Neural progenitor cell (in vitro differentiated cells): ENCODE results near the gene TSSK2. TPM values are rescaled to one million over a fixed set of nuclear protein-coding genes. Genes with fewer than 3 reads are reported as not detected.

ENCODE experiments used
- DNase-seq: peaks from one replicate; pipeline ENCODE4 v3.0.0-alpha.2; 2016; ENCODE audit warnings: low spot score
- H2AFZ ChIP-seq: fragments of 200-600 bp; sonication (generic); replicated peaks from 2 replicates; pipeline ENCODE4 v1.6.1; 2016; ENCODE audit warnings: antibody characterized with exemption
- H3F3A ChIP-seq: fragments of 200-600 bp; sonication (generic); 2 replicates; pipeline ENCODE4 v1.6.1; 2016; ENCODE audit warnings: antibody characterized with exemption, low read depth
- H3K27ac ChIP-seq: fragments of 200-600 bp; sonication (generic); 2 replicates; pipeline ENCODE4 v1.5.1; 2016; ENCODE audit warnings: mild to moderate bottlenecking
- H3K27me3 ChIP-seq: fragments of 200-600 bp; sonication (generic); 2 replicates; pipeline ENCODE4 v1.6.1; 2016; ENCODE audit warnings: mild to moderate bottlenecking, moderate library complexity
- H3K36me3 ChIP-seq: fragments of 200-600 bp; sonication (generic); 2 replicates; pipeline ENCODE4 v1.5.1; 2016
- H3K4me1 ChIP-seq: fragments of 200-600 bp; sonication (generic); 2 replicates; pipeline ENCODE4 v1.6.1; 2016; ENCODE audit warnings: mixed run types
- H3K4me2 ChIP-seq: fragments of 200-600 bp; sonication (generic); 2 replicates; pipeline ENCODE4 v1.6.1; 2016
- H3K4me3 ChIP-seq: fragments of 200-600 bp; sonication (generic); 2 replicates; pipeline ENCODE4 v1.5.1; 2016
- H3K79me2 ChIP-seq: fragments of 200-600 bp; sonication (generic); 2 replicates; pipeline ENCODE4 v1.6.1; 2016; ENCODE audit warnings: low read depth
- H3K9ac ChIP-seq: fragments of 200-600 bp; sonication (generic); 2 replicates; pipeline ENCODE4 v1.6.1; 2016
- H3K9me3 ChIP-seq: fragments of 200-600 bp; sonication (generic); 2 replicates; pipeline ENCODE4 v1.5.1; 2016; ENCODE audit warnings: low read depth
- H4K20me1 ChIP-seq: fragments of 200-600 bp; sonication (generic); 2 replicates; pipeline ENCODE4 v1.6.1; 2016; ENCODE audit warnings: low read depth
- H3K27ac Mint-ChIP-seq: 3 replicates; pipeline ENCODE4 v1.8.0; 2021; ENCODE audit warnings: mixed read lengths
- H3K27me3 Mint-ChIP-seq: 2 replicates; pipeline ENCODE4 v1.8.0; 2022; ENCODE audit warnings: low read depth, mild to moderate bottlenecking, inconsistent platforms, moderate library complexity, mixed read lengths; ENCODE audit not compliant: insufficient read depth
- H3K36me3 Mint-ChIP-seq: 3 replicates; pipeline ENCODE4 v1.8.0; 2021; ENCODE audit warnings: mixed read lengths
- H3K4me1 Mint-ChIP-seq: 3 replicates; pipeline ENCODE4 v1.8.0; 2021; ENCODE audit warnings: mixed read lengths
- H3K4me3 Mint-ChIP-seq: 3 replicates; pipeline ENCODE4 v1.8.0; 2021; ENCODE audit warnings: mild to moderate bottlenecking, moderate library complexity, mixed read lengths
- H3K9me3 Mint-ChIP-seq: 3 replicates; pipeline ENCODE4 v1.8.0; 2020; ENCODE audit warnings: mixed read lengths
- EZH2 ChIP-seq: fragments of 200-600 bp; sonication (generic); IDR thresholded peaks from 2 replicates; pipeline ENCODE4 v1.6.1; 2017; ENCODE audit warnings: antibody characterized with exemption, mild to moderate bottlenecking, moderate library complexity
- EZH2phosphoT487 ChIP-seq: fragments of 200-600 bp; sonication (generic); IDR thresholded peaks from 2 replicates; pipeline ENCODE4 v1.6.1; 2017; ENCODE audit warnings: antibody characterized with exemption
- total RNA-seq: library from RNA; depleted of rRNA; stranded (reverse); fragments of >200 nt; gene quantifications from 2 replicates; pipeline ENCODE4 v1.2.3, GENCODE V29; 2015; ENCODE audit warnings: low replicate concordance
- TF ChIP-seq, protein P1 (sequence below): fragments of 200-600 bp; sonication (generic); IDR thresholded peaks from 2 replicates; pipeline ENCODE4 v1.5.1; 2017; ENCODE audit warnings: antibody characterized with exemption, mild to moderate bottlenecking

TSSK2 gene
- total RNA-seq, 1 donor from 2014 or later, result not detected

DNA sequence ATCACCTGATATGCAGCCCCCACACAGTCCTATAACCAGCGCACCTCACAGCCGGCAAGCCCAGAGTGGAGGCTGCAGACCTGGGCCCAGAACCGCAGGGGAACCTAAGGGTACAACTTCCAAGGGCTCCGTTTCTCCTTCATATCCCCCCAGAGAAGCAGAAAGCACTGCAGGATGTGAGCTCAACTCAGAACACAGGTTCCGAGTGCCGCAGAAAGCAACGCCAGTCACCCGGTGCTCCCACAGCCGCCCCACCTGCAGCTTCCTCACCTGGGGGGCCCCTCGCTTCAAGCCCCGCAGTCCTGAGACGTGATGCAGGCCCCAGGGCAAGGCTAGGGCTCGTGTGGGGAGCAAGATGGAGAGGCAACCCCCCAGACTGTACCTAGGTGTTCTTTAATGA is 2.5 kb downstream of the TSSK2 start:
- peaks cover 14% of the 10 kb centered on the region for H3K36me3 Mint-ChIP-seq
- TF ChIP-seq, protein P1, sequence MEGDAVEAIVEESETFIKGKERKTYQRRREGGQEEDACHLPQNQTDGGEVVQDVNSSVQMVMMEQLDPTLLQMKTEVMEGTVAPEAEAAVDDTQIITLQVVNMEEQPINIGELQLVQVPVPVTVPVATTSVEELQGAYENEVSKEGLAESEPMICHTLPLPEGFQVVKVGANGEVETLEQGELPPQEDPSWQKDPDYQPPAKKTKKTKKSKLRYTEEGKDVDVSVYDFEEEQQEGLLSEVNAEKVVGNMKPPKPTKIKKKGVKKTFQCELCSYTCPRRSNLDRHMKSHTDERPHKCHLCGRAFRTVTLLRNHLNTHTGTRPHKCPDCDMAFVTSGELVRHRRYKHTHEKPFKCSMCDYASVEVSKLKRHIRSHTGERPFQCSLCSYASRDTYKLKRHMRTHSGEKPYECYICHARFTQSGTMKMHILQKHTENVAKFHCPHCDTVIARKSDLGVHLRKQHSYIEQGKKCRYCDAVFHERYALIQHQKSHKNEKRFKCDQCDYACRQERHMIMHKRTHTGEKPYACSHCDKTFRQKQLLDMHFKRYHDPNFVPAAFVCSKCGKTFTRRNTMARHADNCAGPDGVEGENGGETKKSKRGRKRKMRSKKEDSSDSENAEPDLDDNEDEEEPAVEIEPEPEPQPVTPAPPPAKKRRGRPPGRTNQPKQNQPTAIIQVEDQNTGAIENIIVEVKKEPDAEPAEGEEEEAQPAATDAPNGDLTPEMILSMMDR, result no peak
- TF ChIP-seq EZH2phosphoT487 (no peak), EZH2 (no peak)

DNA sequence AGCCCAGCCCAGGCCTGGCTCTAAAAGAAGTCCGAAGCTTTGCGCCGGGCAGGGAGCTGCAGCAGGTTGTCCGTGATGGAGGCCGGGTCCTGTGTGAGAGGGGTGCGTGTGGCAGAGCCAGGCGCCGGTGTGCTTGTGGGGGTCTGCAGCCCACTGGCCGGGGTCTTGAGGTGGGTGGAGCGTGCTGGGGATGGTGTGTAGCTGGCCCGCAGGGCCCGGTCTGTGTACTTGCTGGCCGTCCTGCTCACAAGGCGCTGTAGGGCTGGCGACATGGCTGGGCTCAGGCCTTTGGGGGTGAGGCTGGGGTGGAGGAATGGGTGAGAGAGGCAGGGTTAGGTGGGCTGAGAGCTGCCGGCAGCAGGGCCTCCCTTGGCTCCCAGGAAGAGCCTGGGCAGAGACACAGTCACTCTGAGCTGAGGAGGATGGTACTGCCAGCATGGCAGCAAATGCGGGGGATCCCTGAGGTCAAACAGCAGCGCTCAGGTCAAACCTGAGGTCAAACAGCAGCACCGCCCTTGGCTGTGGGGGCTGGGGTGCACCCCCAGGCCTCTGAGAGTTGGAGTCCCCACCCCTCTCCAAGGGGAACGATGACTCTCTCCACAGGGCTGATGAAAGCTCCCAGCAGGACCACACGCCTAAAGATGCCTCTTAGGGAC is 3.2 kb downstream of the TSSK2 start:
- Mint-ChIP-seq H3K36me3 (peaks cover 14% of the 10 kb centered on the region), H3K4me1 (no peaks in the 10 kb centered on the region), H3K9me3 (no peaks in the 10 kb centered on the region), H3K27me3 (peaks cover 4% of the 10 kb centered on the region), H3K4me3 (no peak overlapping the region), H3K27ac (no peak overlapping the region)
- H3K79me2 ChIP-seq, result no peaks in the 10 kb centered on the region
- H3K4me2 ChIP-seq, result no peak overlapping the region
- no peaks in the 10 kb centered on the region for H3K27me3 ChIP-seq
- no peaks in the 10 kb centered on the region for H3K9me3 ChIP-seq
- no peaks in the 10 kb centered on the region for H3K36me3 ChIP-seq
- H3K9ac ChIP-seq, result no peak overlapping the region
- H4K20me1 ChIP-seq, result no peaks in the 10 kb centered on the region
- H3K4me3 ChIP-seq, result no peak overlapping the region
- no peak overlapping the region for H3K27ac ChIP-seq
- H3F3A ChIP-seq, result no peaks in the 10 kb centered on the region
- H2AFZ ChIP-seq, result no peak overlapping the region
- no peak for DNase-seq
- TF ChIP-seq EZH2phosphoT487 (no peak), EZH2 (no peak)
- TF ChIP-seq, protein P1, result no peak
- H3K4me1 ChIP-seq, result no peaks in the 10 kb centered on the region

More for the DNA sequence above, 2.5 kb downstream of the TSSK2 start:
- no peak overlapping the region for H3K4me2 ChIP-seq
- Mint-ChIP-seq H3K4me1 (no peaks in the 10 kb centered on the region), H3K4me3 (no peak overlapping the region), H3K27me3 (peaks cover 7% of the 10 kb centered on the region), H3K27ac (no peak overlapping the region), H3K9me3 (no peaks in the 10 kb centered on the region)
- H3K4me3 ChIP-seq, result no peak overlapping the region
- no peaks in the 10 kb centered on the region for H4K20me1 ChIP-seq
- DNase-seq, result no peak
- H2AFZ ChIP-seq, result no peak overlapping the region
- no peaks in the 10 kb centered on the region for H3F3A ChIP-seq
- H3K9ac ChIP-seq, result no peak overlapping the region
- H3K27me3 ChIP-seq, result no peaks in the 10 kb centered on the region
- no peaks in the 10 kb centered on the region for H3K36me3 ChIP-seq
- H3K4me1 ChIP-seq, result no peaks in the 10 kb centered on the region
- no peak overlapping the region for H3K27ac ChIP-seq
- H3K79me2 ChIP-seq, result no peaks in the 10 kb centered on the region
- H3K9me3 ChIP-seq, result no peaks in the 10 kb centered on the region

DNA sequence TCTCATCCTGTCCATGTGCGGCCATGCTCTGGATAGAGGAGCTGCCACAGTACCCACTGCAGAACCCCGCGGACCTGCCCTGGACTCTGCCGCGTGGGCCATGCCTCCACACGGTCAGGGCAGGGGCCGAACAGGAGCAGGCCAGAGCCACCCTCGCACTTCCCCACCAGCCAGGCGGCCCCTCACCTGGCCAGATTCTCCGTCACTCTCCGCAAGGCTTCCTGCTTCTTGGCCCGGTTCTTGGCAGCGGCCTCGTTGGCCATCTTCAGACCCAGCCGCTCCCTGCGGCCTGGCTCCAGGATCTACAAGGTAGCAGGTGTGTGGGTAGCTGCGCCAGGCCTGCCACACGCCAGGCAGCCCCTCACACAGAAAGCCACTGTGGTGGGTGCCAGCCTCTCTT is 3.8 kb downstream of the TSSK2 start:
- no peak overlapping the region for H3K27ac ChIP-seq

More for the DNA sequence above, 3.8 kb downstream of the TSSK2 start:
- no peaks in the 10 kb centered on the region for H3K9me3 ChIP-seq
- Mint-ChIP-seq H3K27ac (no peak overlapping the region), H3K27me3 (peaks cover 4% of the 10 kb centered on the region), H3K9me3 (no peaks in the 10 kb centered on the region), H3K4me3 (no peak overlapping the region), H3K36me3 (peaks cover 20% of the 10 kb centered on the region), H3K4me1 (no peaks in the 10 kb centered on the region)
- H3K9ac ChIP-seq, result no peak overlapping the region
- H4K20me1 ChIP-seq, result no peaks in the 10 kb centered on the region
- H3K27me3 ChIP-seq, result no peaks in the 10 kb centered on the region
- H3K36me3 ChIP-seq, result no peaks in the 10 kb centered on the region
- no peak for TF ChIP-seq EZH2phosphoT487
- TF ChIP-seq EZH2, result no peak
- TF ChIP-seq, protein P1, result no peak
- no peak overlapping the region for H3K4me3 ChIP-seq
- H3K4me2 ChIP-seq, result no peak overlapping the region
- H2AFZ ChIP-seq, result no peak overlapping the region
- DNase-seq, result no peak
- no peaks in the 10 kb centered on the region for H3K4me1 ChIP-seq
- no peaks in the 10 kb centered on the region for H3F3A ChIP-seq
- no peaks in the 10 kb centered on the region for H3K79me2 ChIP-seq
